Hepatocyte (in vitro differentiated cells): ENCODE results near the gene DUOXA2. TPM values are rescaled to one million over a fixed set of nuclear protein-coding genes. Genes with fewer than 3 reads are reported as not detected.

Experiments used
- DNase-seq: peaks from one replicate; pipeline ENCODE4 v3.0.0-alpha.2; 2016; ENCODE audit warnings: low spot score
- H2AFZ ChIP-seq: fragments of 200-600 bp; sonication (generic); 2 replicates; pipeline ENCODE4 v1.6.0; 2016; ENCODE audit warnings: antibody characterized with exemption, mild to moderate bottlenecking
- H3K27ac ChIP-seq: fragments of 200-600 bp; sonication (generic); 2 replicates; pipeline ENCODE4 v1.5.1; 2016; ENCODE audit warnings: mild to moderate bottlenecking
- H3K27me3 ChIP-seq: fragments of 200-600 bp; sonication (generic); 2 replicates; pipeline ENCODE4 v1.6.1; 2016
- H3K36me3 ChIP-seq: fragments of 200-600 bp; sonication (generic); replicated peaks from 2 replicates; pipeline ENCODE4 v1.5.1; 2016; ENCODE audit warnings: low read depth; ENCODE audit not compliant: insufficient read depth
- H3K4me1 ChIP-seq: fragments of 200-600 bp; sonication (generic); 2 replicates; pipeline ENCODE4 v1.5.1; 2016; ENCODE audit warnings: mild to moderate bottlenecking, moderate library complexity; ENCODE audit not compliant: insufficient read depth
- H3K4me2 ChIP-seq: fragments of 200-600 bp; sonication (generic); 2 replicates; pipeline ENCODE4 v1.6.0; 2016
- H3K4me3 ChIP-seq: fragments of 200-600 bp; sonication (generic); 2 replicates; pipeline ENCODE4 v1.5.1; 2016; ENCODE audit warnings: mild to moderate bottlenecking
- H3K79me2 ChIP-seq: fragments of 200-600 bp; sonication (generic); 2 replicates; pipeline ENCODE4 v1.6.0; 2017; ENCODE audit warnings: mild to moderate bottlenecking
- H3K9me2 ChIP-seq: fragments of 200-600 bp; sonication (generic); replicated peaks from 2 replicates; pipeline ENCODE4 v1.6.0; 2017; ENCODE audit warnings: mild to moderate bottlenecking; ENCODE audit not compliant: insufficient read depth
- H3K9me3 ChIP-seq: fragments of 200-600 bp; sonication (generic); 2 replicates; pipeline ENCODE4 v1.5.1; 2016; ENCODE audit warnings: low read depth, mild to moderate bottlenecking
- H4K20me1 ChIP-seq: fragments of 200-600 bp; sonication (generic); 2 replicates; pipeline ENCODE4 v1.6.0; 2016; ENCODE audit warnings: mild to moderate bottlenecking; ENCODE audit not compliant: insufficient read depth, poor library complexity, severe bottlenecking
- CTCF ChIP-seq: fragments of 200-600 bp; sonication (generic); IDR thresholded peaks from 2 replicates; pipeline ENCODE4 v1.5.1; 2016; ENCODE audit warnings: antibody characterized with exemption, mild to moderate bottlenecking; ENCODE audit not compliant: poor library complexity
- EZH2 ChIP-seq: fragments of 200-600 bp; sonication (generic); IDR thresholded peaks from 2 replicates; pipeline ENCODE4 v1.6.1; 2016; ENCODE audit warnings: antibody characterized with exemption, mild to moderate bottlenecking, borderline replicate concordance
- EZH2phosphoT487 ChIP-seq: fragments of 200-600 bp; sonication (generic); IDR thresholded peaks from one replicate; pipeline ENCODE4 v1.6.1; 2018; ENCODE audit warnings: antibody characterized with exemption, mild to moderate bottlenecking, low read depth, moderate library complexity; ENCODE audit not compliant: unreplicated experiment, severe bottlenecking
- WGBS: methylation state at CpG from one replicate; pipeline ENCODE4 v1.1.6; 2016; ENCODE audit warnings: low lambda C conversion rate; ENCODE audit errors: missing lambda C conversion rate; 5-methylcytosine and 5-hydroxymethylcytosine counted together
- polyA plus RNA-seq: library from polyadenylated mRNA; unstranded; fragments of >200 nt; fragmentation: Nextera tagmentation; extraction: Ambion mirVana; gene quantifications from 2 replicates; pipeline ENCODE4 v1.2.1, GENCODE V29; 2016
- total RNA-seq: library from RNA; depleted of rRNA; stranded (reverse); fragments of >200 nt; gene quantifications from 2 replicates; pipeline ENCODE4 v1.2.3, GENCODE V29; 2014

DUOXA2 gene
- total and polyA plus RNA-seq, 2 experiments from 2014 or later = 13.8 to 35.8 TPM

GRCh38 chr15:45120081-45120972 lies 6.2 kb downstream of the DUOXA2 start:
- no peaks in the 10 kb centered on the region for H3K36me3 ChIP-seq
- TF ChIP-seq EZH2phosphoT487 (no peak), EZH2 (no peak), CTCF (no peak)
- peaks cover 3% of the 10 kb centered on the region for H3K4me1 ChIP-seq
- H3K79me2 ChIP-seq = no peaks in the 10 kb centered on the region
- H3K4me2 ChIP-seq = no peak overlapping the region
- no peaks in the 10 kb centered on the region for H3K9me2 ChIP-seq
- no peaks in the 10 kb centered on the region for H4K20me1 ChIP-seq
- DNase-seq = no peak
- no peaks in the 10 kb centered on the region for H3K9me3 ChIP-seq
- WGBS = 97% methylated on average over 10 of the region's 10 CpGs
- no peak overlapping the region for H3K4me3 ChIP-seq
- H3K27ac ChIP-seq = no peak overlapping the region
- H2AFZ ChIP-seq = no peak overlapping the region
- peaks cover 33% of the 10 kb centered on the region for H3K27me3 ChIP-seq

- WGBS = 94% methylated on average over 3 of the region's 3 CpGs
- no peak for TF ChIP-seq EZH2phosphoT487
- TF ChIP-seq EZH2 = no peak
- TF ChIP-seq CTCF = no peak
- Histone ChIP-seq H3K4me2 (no peak overlapping the region), H3K9me2 (no peaks in the 10 kb centered on the region), H3K27me3 (peaks cover 33% of the 10 kb centered on the region), H3K9me3 (no peaks in the 10 kb centered on the region), H3K4me1 (peaks cover 3% of the 10 kb centered on the region), H2AFZ (no peak overlapping the region), H3K4me3 (no peak overlapping the region), H3K27ac (no peak overlapping the region), H3K79me2 (no peaks in the 10 kb centered on the region), H3K36me3 (no peaks in the 10 kb centered on the region), H4K20me1 (no peaks in the 10 kb centered on the region)
- no peak for DNase-seq
These were observed 6.9 kb downstream of the DUOXA2 start for GRCh38 chr15:45121020-45121419.

GRCh38 chr15:45121706-45122417 lies 7.7 kb downstream of the DUOXA2 start:
- Histone ChIP-seq H3K27me3 (peaks cover 28% of the 10 kb centered on the region), H4K20me1 (no peaks in the 10 kb centered on the region), H3K4me3 (no peak overlapping the region), H3K4me2 (no peak overlapping the region), H3K36me3 (no peaks in the 10 kb centered on the region), H3K4me1 (peaks cover 3% of the 10 kb centered on the region), H3K9me3 (no peaks in the 10 kb centered on the region), H3K79me2 (no peaks in the 10 kb centered on the region), H3K27ac (peak overlapping the region; percentile 54), H2AFZ (no peak overlapping the region), H3K9me2 (no peaks in the 10 kb centered on the region)
- peak; percentile 74 for DNase-seq
- TF ChIP-seq EZH2phosphoT487 = no peak
- TF ChIP-seq EZH2 = no peak
- TF ChIP-seq CTCF = no peak
- 53% methylated on average over 9 of the region's 9 CpGs for WGBS
